Measurements from ENCODE around the gene SZRD1.
"Not testable (repeated sequence)": the region's sequence is repeated elsewhere in the genome, so short reads cannot be mapped to it uniquely, and the experiment has no call there.

DNA sequence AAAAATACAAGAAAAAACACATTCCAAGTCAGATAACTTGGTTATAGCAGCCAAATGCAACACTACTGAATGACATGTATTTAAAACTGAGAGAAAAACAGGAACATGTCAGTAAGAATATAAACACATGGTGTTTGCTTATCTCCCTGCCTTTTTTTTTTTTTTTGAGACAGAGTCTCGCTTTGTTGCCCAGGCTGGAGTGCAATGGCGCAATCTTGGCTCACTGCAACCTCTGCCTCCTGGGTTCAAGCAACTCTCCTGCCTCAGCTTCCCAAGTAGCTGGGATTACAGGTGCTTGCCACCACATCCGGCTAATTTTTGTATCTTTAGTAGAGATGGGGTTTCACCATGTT lies 1.9 kb upstream of the SZRD1 start:
- TF ChIP-seq, protein P1, sequence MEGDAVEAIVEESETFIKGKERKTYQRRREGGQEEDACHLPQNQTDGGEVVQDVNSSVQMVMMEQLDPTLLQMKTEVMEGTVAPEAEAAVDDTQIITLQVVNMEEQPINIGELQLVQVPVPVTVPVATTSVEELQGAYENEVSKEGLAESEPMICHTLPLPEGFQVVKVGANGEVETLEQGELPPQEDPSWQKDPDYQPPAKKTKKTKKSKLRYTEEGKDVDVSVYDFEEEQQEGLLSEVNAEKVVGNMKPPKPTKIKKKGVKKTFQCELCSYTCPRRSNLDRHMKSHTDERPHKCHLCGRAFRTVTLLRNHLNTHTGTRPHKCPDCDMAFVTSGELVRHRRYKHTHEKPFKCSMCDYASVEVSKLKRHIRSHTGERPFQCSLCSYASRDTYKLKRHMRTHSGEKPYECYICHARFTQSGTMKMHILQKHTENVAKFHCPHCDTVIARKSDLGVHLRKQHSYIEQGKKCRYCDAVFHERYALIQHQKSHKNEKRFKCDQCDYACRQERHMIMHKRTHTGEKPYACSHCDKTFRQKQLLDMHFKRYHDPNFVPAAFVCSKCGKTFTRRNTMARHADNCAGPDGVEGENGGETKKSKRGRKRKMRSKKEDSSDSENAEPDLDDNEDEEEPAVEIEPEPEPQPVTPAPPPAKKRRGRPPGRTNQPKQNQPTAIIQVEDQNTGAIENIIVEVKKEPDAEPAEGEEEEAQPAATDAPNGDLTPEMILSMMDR (IDR thresholded peaks at IDR 0.05) = not testable (repeated sequence)
- TF ChIP-seq ZFX (IDR thresholded peaks at IDR 0.05; ENCODE audit: borderline replicate concordance) = not testable (repeated sequence)

Measured in 22Rv1 (cell line).